Brain microvascular endothelial cell (primary cell): ENCODE data around the gene ATP2B2.

Source experiments
- DNase-seq: peaks from one replicate; pipeline ENCODE4 v3.0.0-alpha.2; 2020
- H3K27ac ChIP-seq: fragments of 250-450 bp; sonication (Bioruptor Pico); 2 replicates; pipeline ENCODE4 v1.5.1; 2020; ENCODE audit warnings: mild to moderate bottlenecking, moderate library complexity
- H3K27me3 ChIP-seq: fragments of 250-450 bp; sonication (Bioruptor Pico); replicated peaks from 2 replicates; pipeline ENCODE4 v1.5.1; 2020; ENCODE audit warnings: mild to moderate bottlenecking
- H3K36me3 ChIP-seq: fragments of 250-450 bp; sonication (Bioruptor Pico); replicated peaks from 2 replicates; pipeline ENCODE4 v1.5.1; 2020; ENCODE audit warnings: mild to moderate bottlenecking
- H3K4me3 ChIP-seq: 2 replicates; pipeline ENCODE4 v1.5.1; 2011; ENCODE audit warnings: low read depth, mild to moderate bottlenecking, control low read depth, low read length, moderate library complexity
- CTCF ChIP-seq: IDR thresholded peaks from 2 replicates; pipeline ENCODE4 v1.5.1; 2011; ENCODE audit warnings: low read depth, mild to moderate bottlenecking, moderate library complexity, low read length, control low read depth, inconsistent platforms; ENCODE audit errors: missing control alignments
- in situ Hi-C: cut with HindIII; loops from 2 replicates; pipeline ENCODE4 v1.10.0; 2017; ENCODE audit warnings: low sequenced_read_pairs, low pct_ligation_motif_present

Gene ATP2B2

DNA sequence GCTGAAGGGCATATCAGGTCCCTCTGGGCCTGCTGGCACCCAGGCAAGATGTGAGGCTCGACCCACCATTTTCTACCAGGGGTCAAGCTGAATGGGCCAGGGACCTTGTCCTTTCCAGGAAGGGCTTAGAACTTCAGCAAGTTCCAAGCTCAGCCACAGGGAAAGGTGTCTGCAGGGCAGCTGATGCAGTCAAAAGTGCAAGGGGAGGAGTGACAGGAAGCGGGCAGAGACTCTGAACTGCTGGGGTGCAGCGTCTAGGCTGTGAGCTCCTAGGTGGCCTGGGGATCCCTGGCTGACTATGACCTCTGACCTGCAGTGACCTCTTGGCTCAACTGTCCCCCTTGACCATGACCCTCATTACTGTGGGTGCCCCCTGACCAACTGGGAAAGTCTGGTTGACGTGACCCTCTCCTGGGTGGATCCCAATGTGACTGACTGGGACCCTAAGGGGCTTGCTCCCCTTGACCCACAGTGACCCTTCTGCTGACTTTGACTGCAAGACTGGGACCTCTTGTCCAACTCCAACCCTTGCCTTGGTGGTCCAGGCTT is 170.1 kb downstream of the ATP2B2 start:
- in situ Hi-C loops = no loop called here
- no peak for DNase-seq
- TF ChIP-seq CTCF = no peak
- Histone ChIP-seq H3K27me3 (peaks cover 9% of the 10 kb centered on the region), H3K4me3 (no peak overlapping the region), H3K36me3 (no peaks in the 10 kb centered on the region), H3K27ac (no peak overlapping the region)

- Histone ChIP-seq H3K27ac (no peak overlapping the region), H3K4me3 (no peak overlapping the region), H3K27me3 (peaks cover 17% of the 10 kb centered on the region), H3K36me3 (no peaks in the 10 kb centered on the region)
- TF ChIP-seq CTCF = peak; percentile 50
- in situ Hi-C loops = no loop called here
- peak; percentile 39 for DNase-seq
Measured at GRCh38 chr3:10334459-10334858, 170.9 kb downstream of the ATP2B2 start.

DNA sequence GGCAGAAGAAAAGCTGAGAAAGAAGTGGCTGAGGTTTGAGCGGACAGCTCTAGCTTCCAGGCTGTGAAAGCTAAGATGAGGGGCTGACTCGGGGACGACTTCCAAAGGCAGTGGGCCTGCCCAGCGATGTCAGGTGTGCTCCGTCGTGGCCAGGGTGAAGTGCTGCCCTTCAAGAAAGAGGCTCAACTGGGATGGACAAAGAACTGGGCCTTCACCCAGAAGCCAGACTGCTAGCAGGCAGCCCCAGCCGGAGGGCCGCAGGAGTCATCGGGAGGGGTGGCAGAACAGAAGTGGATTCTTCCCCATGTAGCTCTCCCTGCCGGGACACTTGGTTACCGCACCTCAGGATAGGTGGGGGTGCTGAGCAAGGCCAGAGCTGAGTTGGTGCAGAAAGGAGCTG is 171.3 kb downstream of the ATP2B2 start:
- H3K36me3 ChIP-seq = no peaks in the 10 kb centered on the region
- H3K27ac ChIP-seq = no peak overlapping the region
- no peak for TF ChIP-seq CTCF
- no peak overlapping the region for H3K4me3 ChIP-seq
- peaks cover 21% of the 10 kb centered on the region for H3K27me3 ChIP-seq
- in situ Hi-C loops = no loop called here
- DNase-seq = no peak

DNA sequence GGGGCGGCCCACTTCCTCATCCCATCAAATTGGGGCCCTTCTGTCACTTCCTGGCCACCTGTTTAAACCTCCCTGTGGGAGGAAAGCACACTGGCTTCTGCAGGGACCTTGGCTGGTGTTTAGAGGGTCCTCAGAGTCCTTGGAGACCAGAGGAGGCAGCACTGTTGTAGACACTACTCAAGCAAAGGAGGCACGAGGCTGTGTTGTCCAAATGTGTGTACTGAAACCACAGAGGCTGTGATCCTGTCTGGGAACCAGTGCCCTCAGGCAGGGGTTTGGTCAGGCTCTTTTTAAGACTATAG is 172.1 kb downstream of the ATP2B2 start:
- no peak for TF ChIP-seq CTCF
- peaks cover 28% of the 10 kb centered on the region for H3K27me3 ChIP-seq
- in situ Hi-C loops = no loop called here
- DNase-seq = no peak
- no peak overlapping the region for H3K4me3 ChIP-seq
- H3K27ac ChIP-seq = no peak overlapping the region
- H3K36me3 ChIP-seq = no peaks in the 10 kb centered on the region

- in situ Hi-C loops = no loop called here
- no peak for DNase-seq
- TF ChIP-seq CTCF = no peak
- peaks cover 31% of the 10 kb centered on the region for H3K27me3 ChIP-seq
- no peak overlapping the region for H3K27ac ChIP-seq
- H3K4me3 ChIP-seq = no peak overlapping the region
- no peaks in the 10 kb centered on the region for H3K36me3 ChIP-seq
Measured at GRCh38 chr3:10332481-10333348, 172.7 kb downstream of the ATP2B2 start.

- no peak for DNase-seq
- no peak overlapping the region for H3K4me3 ChIP-seq
- H3K27me3 ChIP-seq = peaks cover 36% of the 10 kb centered on the region
- TF ChIP-seq CTCF = no peak
- in situ Hi-C loops = no loop called here
- H3K27ac ChIP-seq = no peak overlapping the region
- no peaks in the 10 kb centered on the region for H3K36me3 ChIP-seq
Measured at GRCh38 chr3:10331320-10331719, 174.1 kb downstream of the ATP2B2 start.
